ENCODE results near the gene RSPO1.
A peak's percentile ranks its signal among the peaks of the same experiment; 100 is the strongest.
"Not testable (repeated sequence)": the region's sequence is repeated elsewhere in the genome, so short reads cannot be mapped to it uniquely, and the experiment has no call there.

The RSPO1 gene

GRCh38 chr1:37584544-37584943 is 50.1 kb downstream of the RSPO1 start:
- H3K36me3 ChIP-seq (ENCODE audit: control insufficient read depth in 1 of 2, insufficient read depth in 2 of 2, low read length in 2 of 2): peaks cover 31 to 41% of the 10 kb centered on the region in 2 experiments
- H3K4ac ChIP-seq (ENCODE audit: low read depth, low read length); H3K4me1 ChIP-seq (ENCODE audit: control insufficient read depth in 1 of 2, insufficient read depth in 2 of 2, low read length in 2 of 2); H3K27me3 ChIP-seq (ENCODE audit: insufficient read depth, low read length); H4K91ac ChIP-seq (ENCODE audit: low read depth, low read length); H3K9ac ChIP-seq (ENCODE audit: low read length); H3K27ac ChIP-seq (ENCODE audit: low read depth, low read length); H2AK5ac ChIP-seq (ENCODE audit: low read length); H2BK5ac ChIP-seq (ENCODE audit: low read depth, low read length, poor library complexity); H4K8ac ChIP-seq (ENCODE audit: low read depth, low read length); H3K23ac ChIP-seq (ENCODE audit: low read length); H3K79me1 ChIP-seq (ENCODE audit: low read length); H4K12ac ChIP-seq (ENCODE audit: low read depth, low read length); DNase-seq; H2BK120ac ChIP-seq (ENCODE audit: insufficient read depth, low read length, poor library complexity); H3K79me2 ChIP-seq (ENCODE audit: control insufficient read depth, insufficient read depth, low read length, poor library complexity); H3K14ac ChIP-seq (ENCODE audit: low read length); H2AFZ ChIP-seq (ENCODE audit: insufficient read depth, low read length, poor library complexity); H3K9me3 ChIP-seq (ENCODE audit: insufficient read depth, low read depth, low read length); H3K4me3 ChIP-seq (ENCODE audit: low read depth, low read length); H3K4me2 ChIP-seq (ENCODE audit: low read length); H3K18ac ChIP-seq (ENCODE audit: low read length); H2BK12ac ChIP-seq (ENCODE audit: low read length): not testable (repeated sequence)
- no CpG with 5 or more reads among the region's 4 CpGs for WGBS (ENCODE audit: extremely low coverage, insufficient coverage, insufficient read length)

DNA sequence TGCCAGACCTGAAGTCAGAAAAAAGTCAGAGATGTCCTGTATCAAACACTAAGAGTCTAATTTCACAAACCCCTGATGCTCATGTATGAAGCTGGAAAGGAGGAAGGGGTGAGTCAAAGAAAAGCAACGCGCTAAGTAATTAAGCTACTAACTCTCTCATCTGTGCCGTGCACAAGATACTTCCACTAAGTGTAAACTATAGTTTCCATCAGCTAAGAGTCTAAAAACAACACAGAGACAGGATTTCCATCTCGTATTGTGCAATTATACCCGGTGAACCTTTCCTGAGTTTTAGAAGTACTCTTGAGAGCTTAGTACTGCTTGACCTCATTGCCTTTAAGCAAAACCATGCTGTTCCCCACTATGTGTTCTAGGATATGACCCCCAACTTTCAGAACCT is 59.0 kb downstream of the RSPO1 start:
- no peak overlapping the region for H3K14ac ChIP-seq (ENCODE audit: low read length)
- H3K9me3 ChIP-seq (ENCODE audit: insufficient read depth, low read depth, low read length): no peaks in the 10 kb centered on the region
- no peak overlapping the region for H4K91ac ChIP-seq (ENCODE audit: low read depth, low read length)
- H3K4ac ChIP-seq (ENCODE audit: low read depth, low read length): no peak overlapping the region
- no peak overlapping the region for H3K23ac ChIP-seq (ENCODE audit: low read length)
- H3K4me3 ChIP-seq (ENCODE audit: low read depth, low read length): no peak overlapping the region
- H3K18ac ChIP-seq (ENCODE audit: low read length): no peak overlapping the region
- no peaks in the 10 kb centered on the region for H3K79me2 ChIP-seq (ENCODE audit: control insufficient read depth, insufficient read depth, low read length, poor library complexity)
- H2BK120ac ChIP-seq (ENCODE audit: insufficient read depth, low read length, poor library complexity): no peak overlapping the region
- no peak overlapping the region for H3K9ac ChIP-seq (ENCODE audit: low read length)
- WGBS (ENCODE audit: extremely low coverage, insufficient coverage, insufficient read length): no CpG with 5 or more reads among the region's 5 CpGs
- H2BK12ac ChIP-seq (ENCODE audit: low read length): no peak overlapping the region
- no peak overlapping the region for H3K27ac ChIP-seq (ENCODE audit: low read depth, low read length)
- H2BK5ac ChIP-seq (ENCODE audit: low read depth, low read length, poor library complexity): no peak overlapping the region
- H3K4me1 ChIP-seq (ENCODE audit: control insufficient read depth in 1 of 2, insufficient read depth in 2 of 2, low read length in 2 of 2): no peaks in the 10 kb centered on the region
- no peak overlapping the region for H3K4me2 ChIP-seq (ENCODE audit: low read length)
- no peak overlapping the region for H4K12ac ChIP-seq (ENCODE audit: low read depth, low read length)
- H3K36me3 ChIP-seq (ENCODE audit: control insufficient read depth in 1 of 2, insufficient read depth in 2 of 2, low read length in 2 of 2): peaks cover 29 to 65% of the 10 kb centered on the region in 2 experiments
- H2AK5ac ChIP-seq (ENCODE audit: low read length): no peak overlapping the region
- no peak for DNase-seq
- H3K27me3 ChIP-seq (ENCODE audit: insufficient read depth, low read length): no peaks in the 10 kb centered on the region
- no peak overlapping the region for H4K8ac ChIP-seq (ENCODE audit: low read depth, low read length)
- no peak overlapping the region for H2AFZ ChIP-seq (ENCODE audit: insufficient read depth, low read length, poor library complexity)
- no peaks in the 10 kb centered on the region for H3K79me1 ChIP-seq (ENCODE audit: low read length)

DNA sequence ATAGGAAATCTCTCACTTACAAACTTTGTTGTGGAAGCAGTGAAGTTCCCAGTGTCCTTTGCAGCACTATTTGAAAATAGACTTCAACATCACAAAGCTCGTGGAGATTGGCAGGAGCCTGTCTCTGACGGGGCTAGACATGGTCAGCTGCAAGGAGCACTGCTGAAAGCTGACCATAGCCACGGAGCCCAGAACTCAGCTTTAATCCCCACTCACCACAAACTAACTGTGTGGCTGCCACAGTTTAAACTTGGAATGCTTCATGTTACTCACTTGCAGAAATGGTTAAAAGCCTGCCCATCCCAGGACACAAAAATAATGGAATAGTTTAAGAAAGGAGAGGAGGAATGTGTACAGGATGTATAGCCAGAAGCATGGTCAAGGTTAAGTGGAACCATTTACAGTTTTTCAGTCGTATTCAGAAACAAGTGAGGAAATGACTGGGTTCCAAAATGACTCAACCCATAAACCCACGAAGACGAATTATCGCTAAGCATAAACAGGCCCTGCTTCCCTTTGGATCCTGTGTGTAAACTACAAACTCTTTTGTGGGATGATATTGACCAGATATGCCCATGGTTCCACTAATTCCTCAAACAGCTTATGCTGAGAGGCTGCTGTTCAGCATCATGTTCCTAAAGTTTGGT is 59.7 kb downstream of the RSPO1 start:
- no peak overlapping the region for H4K12ac ChIP-seq (ENCODE audit: low read depth, low read length)
- no peak overlapping the region for H4K8ac ChIP-seq (ENCODE audit: low read depth, low read length)
- no peak overlapping the region for H3K4ac ChIP-seq (ENCODE audit: low read depth, low read length)
- H2BK5ac ChIP-seq (ENCODE audit: low read depth, low read length, poor library complexity): no peak overlapping the region
- no peaks in the 10 kb centered on the region for H3K79me2 ChIP-seq (ENCODE audit: control insufficient read depth, insufficient read depth, low read length, poor library complexity)
- no peak overlapping the region for H2AK5ac ChIP-seq (ENCODE audit: low read length)
- H2BK120ac ChIP-seq (ENCODE audit: insufficient read depth, low read length, poor library complexity): no peak overlapping the region
- H3K18ac ChIP-seq (ENCODE audit: low read length): no peak overlapping the region
- H3K27ac ChIP-seq (ENCODE audit: low read depth, low read length): no peak overlapping the region
- H3K27me3 ChIP-seq (ENCODE audit: insufficient read depth, low read length): no peaks in the 10 kb centered on the region
- H3K4me2 ChIP-seq (ENCODE audit: low read length): no peak overlapping the region
- H2BK12ac ChIP-seq (ENCODE audit: low read length): no peak overlapping the region
- no peak overlapping the region for H3K9ac ChIP-seq (ENCODE audit: low read length)
- H3K23ac ChIP-seq (ENCODE audit: low read length): no peak overlapping the region
- no peaks in the 10 kb centered on the region for H3K9me3 ChIP-seq (ENCODE audit: insufficient read depth, low read depth, low read length)
- no peak overlapping the region for H3K14ac ChIP-seq (ENCODE audit: low read length)
- H3K4me1 ChIP-seq (ENCODE audit: control insufficient read depth in 1 of 2, insufficient read depth in 2 of 2, low read length in 2 of 2): no peaks in the 10 kb centered on the region
- H3K4me3 ChIP-seq (ENCODE audit: low read depth, low read length): no peak overlapping the region
- no peaks in the 10 kb centered on the region for H3K79me1 ChIP-seq (ENCODE audit: low read length)
- no CpG with 5 or more reads among the region's 7 CpGs for WGBS (ENCODE audit: extremely low coverage, insufficient coverage, insufficient read length)
- H2AFZ ChIP-seq (ENCODE audit: insufficient read depth, low read length, poor library complexity): no peak overlapping the region
- peaks cover 27 to 65% of the 10 kb centered on the region in 2 experiments for H3K36me3 ChIP-seq (ENCODE audit: control insufficient read depth in 1 of 2, insufficient read depth in 2 of 2, low read length in 2 of 2)
- H4K91ac ChIP-seq (ENCODE audit: low read depth, low read length): no peak overlapping the region
- no peak for DNase-seq

DNA sequence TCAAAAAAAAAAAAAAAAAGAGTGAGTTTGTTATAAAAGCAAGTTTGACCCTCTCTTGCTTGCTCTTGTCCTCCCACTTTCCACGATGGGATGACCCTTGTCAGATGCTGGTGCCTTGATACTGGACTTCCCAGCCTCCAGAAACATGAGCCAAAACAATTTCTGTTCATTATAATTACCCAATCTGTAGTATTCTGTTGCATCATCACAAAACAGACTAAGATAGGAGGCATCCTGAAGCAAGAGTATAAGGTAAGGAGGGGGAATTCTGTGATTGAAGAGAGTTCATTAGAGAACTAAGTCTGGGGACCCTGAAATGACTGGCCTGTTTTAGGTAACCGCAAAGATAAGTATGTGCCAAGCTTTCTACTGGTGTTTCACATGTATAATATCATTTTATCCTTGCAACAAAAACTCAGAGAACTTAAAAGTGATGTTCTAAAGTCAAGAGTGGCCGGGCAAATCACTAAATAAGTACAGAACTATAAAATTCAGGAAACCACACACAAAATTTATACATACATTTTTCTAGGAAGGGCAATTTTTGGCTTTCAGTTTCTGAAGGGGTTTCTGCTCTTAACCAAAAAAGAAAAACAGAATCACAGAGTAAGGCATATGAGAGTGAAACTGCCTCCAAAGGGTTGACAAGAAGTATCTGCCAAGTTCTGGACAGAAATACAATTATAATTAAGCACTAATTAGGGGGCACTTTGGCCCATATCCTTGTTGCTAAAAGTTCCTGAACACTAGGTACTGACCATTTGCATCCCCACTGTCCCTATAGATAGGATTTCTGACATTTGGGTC is 64.0 kb downstream of the RSPO1 start:
- Histone ChIP-seq H3K79me2 (ENCODE audit: control insufficient read depth, insufficient read depth, low read length, poor library complexity) (no peaks in the 10 kb centered on the region), H3K27me3 (ENCODE audit: insufficient read depth, low read length) (no peaks in the 10 kb centered on the region), H3K9ac (ENCODE audit: low read length) (no peak overlapping the region), H3K4me1 (ENCODE audit: control insufficient read depth in 1 of 2, insufficient read depth in 2 of 2, low read length in 2 of 2) (no peaks in the 10 kb centered on the region), H4K91ac (ENCODE audit: low read depth, low read length) (no peak overlapping the region), H3K27ac (ENCODE audit: low read depth, low read length) (no peak overlapping the region), H3K9me3 (ENCODE audit: insufficient read depth, low read depth, low read length) (no peaks in the 10 kb centered on the region), H3K23ac (ENCODE audit: low read length) (no peak overlapping the region), H2BK120ac (ENCODE audit: insufficient read depth, low read length, poor library complexity) (no peak overlapping the region), H2AFZ (ENCODE audit: insufficient read depth, low read length, poor library complexity) (no peak overlapping the region), H2BK5ac (ENCODE audit: low read depth, low read length, poor library complexity) (no peak overlapping the region), H3K18ac (ENCODE audit: low read length) (no peak overlapping the region), H3K79me1 (ENCODE audit: low read length) (no peaks in the 10 kb centered on the region), H2AK5ac (ENCODE audit: low read length) (no peak overlapping the region), H3K36me3 (ENCODE audit: control insufficient read depth in 1 of 2, insufficient read depth in 2 of 2, low read length in 2 of 2) (peaks cover 28 to 80% of the 10 kb centered on the region in 2 experiments), H4K8ac (ENCODE audit: low read depth, low read length) (no peak overlapping the region), H3K4me3 (ENCODE audit: low read depth, low read length) (no peak overlapping the region), H2BK12ac (ENCODE audit: low read length) (no peak overlapping the region), H3K4me2 (ENCODE audit: low read length) (no peak overlapping the region), H3K14ac (ENCODE audit: low read length) (no peak overlapping the region), H3K4ac (ENCODE audit: low read depth, low read length) (no peak overlapping the region), H4K12ac (ENCODE audit: low read depth, low read length) (no peak overlapping the region)
- DNase-seq: peak in 1 of 2 donors; percentile 17
- no CpG with 5 or more reads among the region's 3 CpGs for WGBS (ENCODE audit: extremely low coverage, insufficient coverage, insufficient read length)

All from trophoblast cell (in vitro differentiated cells and primary cell).